H4 (cell line): Measurements from ENCODE around the gene SLC35C1. TPM values are rescaled to one million over a fixed set of nuclear protein-coding genes. Genes with fewer than 3 reads are reported as not detected.
A peak's percentile ranks its signal among the peaks of the same experiment; 100 is the strongest.

Experiments used
- DNase-seq: peaks from one replicate; pipeline ENCODE4 v3.0.0-alpha.2; 2015; ENCODE audit warnings: low spot score
- total RNA-seq: library from RNA; depleted of rRNA; stranded (reverse); fragments of >200 nt; shearing (Covaris generic); gene quantifications from 2 replicates; pipeline ENCODE4 v1.2.3, GENCODE V29; 2014; rRNA removed

SLC35C1 gene
- 9.5 and 11.2 TPM in 2 replicates for total RNA-seq

GRCh38 chr11:45804761-45805304 lies at the start of gene SLC35C1:
Gene SLC35C1 (plus strand): TSS chr11:45805149. CDS start chr11:45805802, 653 bp downstream.
- peak; percentile 93 for DNase-seq

- DNase-seq: no peak
These were observed 49.6 kb upstream of the SLC35C1 start for GRCh38 chr11:45755281-45755859.

- no peak for DNase-seq
These were observed 48.5 kb upstream of the SLC35C1 start for GRCh38 chr11:45756384-45757010.

GRCh38 chr11:45757672-45758071 lies 47.3 kb upstream of the SLC35C1 start:
- no peak for DNase-seq

- no peak for DNase-seq
These were observed 43.3 kb upstream of the SLC35C1 start for GRCh38 chr11:45761659-45762058.

GRCh38 chr11:45765107-45765668 lies 39.8 kb upstream of the SLC35C1 start:
- DNase-seq: no peak

- DNase-seq: peak; percentile 34
These were observed 39.1 kb upstream of the SLC35C1 start for GRCh38 chr11:45765836-45766235.

GRCh38 chr11:45766469-45766868 lies 38.5 kb upstream of the SLC35C1 start:
- DNase-seq: no peak

GRCh38 chr11:45768486-45768885 lies 36.5 kb upstream of the SLC35C1 start:
- no peak for DNase-seq

GRCh38 chr11:45769960-45770359 lies 35.0 kb upstream of the SLC35C1 start:
- DNase-seq: no peak

- peak; percentile 41 for DNase-seq
These were observed 33.8 kb upstream of the SLC35C1 start for GRCh38 chr11:45771193-45771565.

GRCh38 chr11:45771566-45772448 lies 33.1 kb upstream of the SLC35C1 start:
- DNase-seq: peak; percentile 75

- DNase-seq: no peak
These were observed 32.5 kb upstream of the SLC35C1 start for GRCh38 chr11:45772449-45772774.

GRCh38 chr11:45772986-45773785 lies 31.8 kb upstream of the SLC35C1 start:
- DNase-seq: no peak

- DNase-seq: no peak
These were observed 30.9 kb upstream of the SLC35C1 start for GRCh38 chr11:45773786-45774655.

GRCh38 chr11:45774786-45775185 lies 30.2 kb upstream of the SLC35C1 start:
- no peak for DNase-seq

GRCh38 chr11:45777127-45777969 lies 27.6 kb upstream of the SLC35C1 start:
- no peak for DNase-seq

GRCh38 chr11:45778341-45778740 lies 26.6 kb upstream of the SLC35C1 start:
- DNase-seq: no peak

- no peak for DNase-seq
These were observed 25.3 kb upstream of the SLC35C1 start for GRCh38 chr11:45779602-45780001.
